Measurements from ENCODE around the gene CMC1. TPM values are rescaled to one million over a fixed set of nuclear protein-coding genes. Genes with fewer than 3 reads are reported as not detected.

The CMC1 gene
- total RNA-seq, 2 donors from 2014 or later = 3.3 to 5.6 TPM

DNA sequence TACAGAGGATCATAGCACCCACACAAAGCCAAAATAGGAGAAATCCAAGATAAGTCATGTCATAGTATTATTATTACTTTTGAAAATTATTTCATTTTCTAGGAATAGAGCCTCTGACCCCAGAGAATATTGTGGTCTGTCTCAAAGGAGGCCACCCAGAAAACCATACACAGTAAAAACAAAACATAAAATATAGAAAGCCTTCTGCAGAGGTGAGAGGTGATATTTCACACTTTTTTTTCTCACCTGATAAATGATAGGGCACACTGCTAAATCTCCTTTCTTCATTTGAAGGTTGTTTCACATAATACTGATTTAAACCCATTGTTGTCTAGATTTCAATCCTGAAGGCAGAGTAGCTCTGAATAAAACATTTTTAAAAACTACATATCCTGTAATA, 7.0 kb upstream of the CMC1 start:
- H3K4me3 ChIP-seq = no peak overlapping the region
- no peak for DNase-seq (ENCODE audit: low spot score)
- H3K27ac ChIP-seq = no peak overlapping the region
- TF ChIP-seq, protein P1, sequence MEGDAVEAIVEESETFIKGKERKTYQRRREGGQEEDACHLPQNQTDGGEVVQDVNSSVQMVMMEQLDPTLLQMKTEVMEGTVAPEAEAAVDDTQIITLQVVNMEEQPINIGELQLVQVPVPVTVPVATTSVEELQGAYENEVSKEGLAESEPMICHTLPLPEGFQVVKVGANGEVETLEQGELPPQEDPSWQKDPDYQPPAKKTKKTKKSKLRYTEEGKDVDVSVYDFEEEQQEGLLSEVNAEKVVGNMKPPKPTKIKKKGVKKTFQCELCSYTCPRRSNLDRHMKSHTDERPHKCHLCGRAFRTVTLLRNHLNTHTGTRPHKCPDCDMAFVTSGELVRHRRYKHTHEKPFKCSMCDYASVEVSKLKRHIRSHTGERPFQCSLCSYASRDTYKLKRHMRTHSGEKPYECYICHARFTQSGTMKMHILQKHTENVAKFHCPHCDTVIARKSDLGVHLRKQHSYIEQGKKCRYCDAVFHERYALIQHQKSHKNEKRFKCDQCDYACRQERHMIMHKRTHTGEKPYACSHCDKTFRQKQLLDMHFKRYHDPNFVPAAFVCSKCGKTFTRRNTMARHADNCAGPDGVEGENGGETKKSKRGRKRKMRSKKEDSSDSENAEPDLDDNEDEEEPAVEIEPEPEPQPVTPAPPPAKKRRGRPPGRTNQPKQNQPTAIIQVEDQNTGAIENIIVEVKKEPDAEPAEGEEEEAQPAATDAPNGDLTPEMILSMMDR (IDR thresholded peaks at IDR 0.05) = no peak
- H3K4me1 ChIP-seq (ENCODE audit: control insufficient read depth in 1 of 2, low read depth in 2 of 2) = no peaks in the 10 kb centered on the region
- H3K27me3 ChIP-seq (replicated peaks; ENCODE audit: insufficient read depth) = no peaks in the 10 kb centered on the region
- H3K9me3 ChIP-seq = no peaks in the 10 kb centered on the region
- no peaks in the 10 kb centered on the region for H3K36me3 ChIP-seq
- ATAC-seq (ENCODE audit: insufficient number of reproducible peaks, low FRiP score, low read depth) = no peak

DNA sequence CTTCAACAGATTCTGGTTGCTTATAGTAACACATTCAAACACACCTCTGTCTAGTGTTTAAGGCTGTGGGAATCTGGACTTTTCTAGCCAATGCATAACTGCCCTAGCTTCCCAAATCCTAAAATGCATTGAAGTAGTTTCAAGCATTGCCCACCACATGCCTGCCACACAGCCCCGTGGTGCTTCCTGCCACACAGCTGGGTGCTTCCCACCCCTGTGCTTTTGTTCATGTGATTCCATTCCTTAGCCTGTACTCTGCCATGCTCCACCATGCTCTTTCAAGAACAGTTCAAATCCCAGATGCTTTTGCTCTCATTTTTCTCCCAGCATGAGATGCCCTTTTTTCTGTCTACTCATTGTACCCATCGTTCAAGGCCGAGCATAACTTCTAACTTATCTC, 2.3 kb upstream of the CMC1 start:
- TF ChIP-seq, protein P1 (IDR thresholded peaks at IDR 0.05) = no peak
- DNase-seq (ENCODE audit: low spot score) (no peak), ATAC-seq (ENCODE audit: insufficient number of reproducible peaks, low FRiP score, low read depth) (no peak)
- H3K27ac ChIP-seq = no peak overlapping the region
- peaks cover 6 to 18% of the 10 kb centered on the region in 2 donors for H3K4me1 ChIP-seq (ENCODE audit: control insufficient read depth in 1 of 2, low read depth in 2 of 2)
- H3K4me3 ChIP-seq = no peak overlapping the region
- H3K36me3 ChIP-seq = no peaks in the 10 kb centered on the region
- H3K27me3 ChIP-seq (replicated peaks; ENCODE audit: insufficient read depth) = no peaks in the 10 kb centered on the region
- no peaks in the 10 kb centered on the region for H3K9me3 ChIP-seq

DNA sequence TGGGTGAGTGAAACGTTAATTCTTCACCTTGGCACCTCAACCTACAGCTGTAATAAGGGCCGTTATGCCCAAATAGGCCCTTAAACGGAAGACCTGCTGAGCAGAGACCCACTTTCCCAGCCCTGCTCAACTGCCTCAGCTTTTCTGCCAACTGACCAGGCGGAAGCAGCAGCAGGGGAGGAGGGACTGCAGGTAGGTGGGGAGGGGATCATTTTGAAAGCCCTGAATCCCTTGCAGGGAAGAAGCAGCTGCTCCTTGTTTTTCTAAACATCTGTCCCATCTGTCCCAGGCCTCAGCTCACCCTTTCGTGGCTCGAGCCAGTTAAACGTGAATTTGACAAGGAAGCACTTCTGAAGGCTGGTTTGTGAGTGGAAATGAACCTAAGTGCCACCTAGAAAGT, 978 bp upstream of the CMC1 start:
- no peak for ATAC-seq (ENCODE audit: insufficient number of reproducible peaks, low FRiP score, low read depth)
- Histone ChIP-seq H3K27ac (no peak overlapping the region), H3K4me1 (ENCODE audit: control insufficient read depth in 1 of 2, low read depth in 2 of 2) (peaks cover 6 to 18% of the 10 kb centered on the region in 2 donors)

DNA sequence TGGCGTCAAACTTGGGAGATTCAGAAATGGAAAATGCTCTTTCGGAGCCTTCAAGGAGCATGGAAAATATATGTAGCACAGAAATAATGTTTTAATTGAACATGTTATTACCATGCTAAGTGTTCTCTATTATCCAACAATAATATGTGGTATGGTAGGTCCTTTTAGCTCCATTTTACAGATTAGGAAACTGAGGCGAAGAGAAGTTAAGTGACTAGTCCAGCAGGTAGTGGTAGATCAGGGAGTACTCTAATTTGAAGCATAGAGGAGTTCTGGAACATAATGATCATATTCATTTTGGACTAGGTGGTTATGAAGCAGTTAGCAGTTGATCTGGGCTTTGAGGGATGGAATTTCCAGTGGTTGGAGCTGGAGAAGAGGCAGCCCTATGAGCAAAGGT, 1.1 kb downstream of the CMC1 start:
- peak overlapping the region; percentile 85 for H3K4me3 ChIP-seq
- peaks cover 6 to 18% of the 10 kb centered on the region in 2 donors for H3K4me1 ChIP-seq (ENCODE audit: control insufficient read depth in 1 of 2, low read depth in 2 of 2)
- H3K9me3 ChIP-seq = no peaks in the 10 kb centered on the region
- H3K27ac ChIP-seq = no peak overlapping the region
- TF ChIP-seq, protein P1 (IDR thresholded peaks at IDR 0.05) = no peak
- ATAC-seq (ENCODE audit: insufficient number of reproducible peaks, low FRiP score, low read depth) = no peak
- DNase-seq (ENCODE audit: low spot score) = no peak
- no peaks in the 10 kb centered on the region for H3K27me3 ChIP-seq (replicated peaks; ENCODE audit: insufficient read depth)
- no peaks in the 10 kb centered on the region for H3K36me3 ChIP-seq

More for the DNA sequence above, 978 bp upstream of the CMC1 start:
- no peaks in the 10 kb centered on the region for H3K9me3 ChIP-seq
- no peaks in the 10 kb centered on the region for H3K36me3 ChIP-seq
- no peak for DNase-seq (ENCODE audit: low spot score)
- H3K27me3 ChIP-seq (replicated peaks; ENCODE audit: insufficient read depth) = no peaks in the 10 kb centered on the region
- TF ChIP-seq, protein P1 (IDR thresholded peaks at IDR 0.05) = no peak
- H3K4me3 ChIP-seq = peak overlapping the region; percentile 85

DNA sequence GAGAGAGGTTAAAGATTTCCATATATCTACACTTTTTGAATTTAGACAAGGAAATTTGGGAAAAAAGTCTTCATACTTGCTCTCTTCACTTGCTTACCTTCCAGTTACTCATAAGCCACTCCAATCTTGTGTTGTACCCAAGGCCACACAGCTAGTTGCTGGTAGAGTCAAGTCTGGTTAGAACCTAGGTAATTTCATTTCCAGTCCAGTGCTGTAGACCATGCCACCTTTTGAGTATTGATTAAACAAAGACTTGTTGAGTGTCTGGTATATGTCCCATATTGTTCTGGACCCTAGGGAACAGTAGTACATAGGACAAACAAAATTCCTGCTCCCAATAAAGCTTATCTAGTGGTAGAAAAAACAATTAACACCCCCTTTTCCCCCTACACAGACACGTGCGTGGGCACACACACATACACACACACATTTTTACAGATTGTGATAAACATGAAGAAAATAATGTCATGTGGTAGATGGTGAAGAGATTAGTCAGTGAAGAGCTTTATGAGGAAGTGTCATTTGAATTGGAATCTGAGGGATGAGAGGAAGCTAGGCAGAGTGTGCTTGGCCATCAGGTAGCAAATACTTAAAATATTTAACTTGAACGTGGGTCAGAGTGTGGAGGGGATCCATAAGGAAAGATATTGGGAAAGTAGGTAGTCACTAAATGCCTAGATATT, 2.1 kb downstream of the CMC1 start:
- TF ChIP-seq, protein P1 (IDR thresholded peaks at IDR 0.05) = no peak
- no peaks in the 10 kb centered on the region for H3K9me3 ChIP-seq
- no peak overlapping the region for H3K4me3 ChIP-seq
- no peaks in the 10 kb centered on the region for H3K36me3 ChIP-seq
- DNase-seq (ENCODE audit: low spot score) (no peak), ATAC-seq (ENCODE audit: insufficient number of reproducible peaks, low FRiP score, low read depth) (no peak)
- H3K4me1 ChIP-seq (ENCODE audit: control insufficient read depth in 1 of 2, low read depth in 2 of 2) = peaks cover 6 to 18% of the 10 kb centered on the region in 2 donors
- no peaks in the 10 kb centered on the region for H3K27me3 ChIP-seq (replicated peaks; ENCODE audit: insufficient read depth)
- H3K27ac ChIP-seq = no peak overlapping the region

Measured in thoracic aorta (tissue), 2 donors.